ENCODE data around the gene SORBS2.

SORBS2 gene

GRCh38 chr4:185800266-185800945 is 11.6 kb downstream of the SORBS2 start:
- no peak for DNase-seq
- peaks cover 6% of the 10 kb centered on the region for H3K9me3 Mint-ChIP-seq
- no peak overlapping the region for H3K27ac Mint-ChIP-seq
- no peak for ATAC-seq
- H3K4me3 Mint-ChIP-seq = no peak overlapping the region
- no peaks in the 10 kb centered on the region for H3K36me3 Mint-ChIP-seq (ENCODE audit: low read depth)
- no peaks in the 10 kb centered on the region for H3K4me1 Mint-ChIP-seq
- peaks cover 1% of the 10 kb centered on the region for H3K27me3 Mint-ChIP-seq

GRCh38 chr4:185799442-185799841 is 12.6 kb downstream of the SORBS2 start:
- Mint-ChIP-seq H3K4me1 (no peaks in the 10 kb centered on the region), H3K4me3 (no peak overlapping the region), H3K27ac (no peak overlapping the region), H3K36me3 (ENCODE audit: low read depth) (no peaks in the 10 kb centered on the region), H3K27me3 (peaks cover 1% of the 10 kb centered on the region), H3K9me3 (peaks cover 6% of the 10 kb centered on the region)
- ATAC-seq = no peak
- DNase-seq = no peak

GRCh38 chr4:185797596-185798338 is 14.2 kb downstream of the SORBS2 start:
- Mint-ChIP-seq H3K36me3 (ENCODE audit: low read depth) (no peaks in the 10 kb centered on the region), H3K9me3 (peaks cover 6% of the 10 kb centered on the region), H3K27ac (no peak overlapping the region), H3K27me3 (peaks cover 1% of the 10 kb centered on the region), H3K4me1 (no peaks in the 10 kb centered on the region), H3K4me3 (no peak overlapping the region)
- DNase-seq = no peak
- no peak for ATAC-seq

- Mint-ChIP-seq H3K27ac (no peak overlapping the region), H3K4me3 (no peak overlapping the region), H3K4me1 (no peaks in the 10 kb centered on the region), H3K36me3 (ENCODE audit: low read depth) (no peaks in the 10 kb centered on the region), H3K9me3 (peaks cover 6% of the 10 kb centered on the region), H3K27me3 (peaks cover 1% of the 10 kb centered on the region)
- DNase-seq = no peak
- no peak for ATAC-seq
These were observed 15.0 kb downstream of the SORBS2 start for GRCh38 chr4:185797018-185797417.

GRCh38 chr4:185796176-185796575 is 15.8 kb downstream of the SORBS2 start:
- H3K36me3 Mint-ChIP-seq (ENCODE audit: low read depth) = no peaks in the 10 kb centered on the region
- H3K4me1 Mint-ChIP-seq = no peaks in the 10 kb centered on the region
- ATAC-seq (no peak), DNase-seq (no peak)
- no peak overlapping the region for H3K27ac Mint-ChIP-seq
- no peak overlapping the region for H3K4me3 Mint-ChIP-seq
- H3K27me3 Mint-ChIP-seq = peaks cover 1% of the 10 kb centered on the region
- H3K9me3 Mint-ChIP-seq = peaks cover 6% of the 10 kb centered on the region

GRCh38 chr4:185794637-185795036 is 17.4 kb downstream of the SORBS2 start:
- no peak overlapping the region for H3K27ac Mint-ChIP-seq
- no peaks in the 10 kb centered on the region for H3K4me1 Mint-ChIP-seq
- peaks cover 3% of the 10 kb centered on the region for H3K27me3 Mint-ChIP-seq
- no peak for DNase-seq
- no peak for ATAC-seq
- no peak overlapping the region for H3K4me3 Mint-ChIP-seq
- no peaks in the 10 kb centered on the region for H3K9me3 Mint-ChIP-seq
- no peaks in the 10 kb centered on the region for H3K36me3 Mint-ChIP-seq (ENCODE audit: low read depth)

- no peaks in the 10 kb centered on the region for H3K9me3 Mint-ChIP-seq
- no peaks in the 10 kb centered on the region for H3K4me1 Mint-ChIP-seq
- no peak for ATAC-seq
- H3K36me3 Mint-ChIP-seq (ENCODE audit: low read depth) = no peaks in the 10 kb centered on the region
- no peak for DNase-seq
- H3K4me3 Mint-ChIP-seq = no peak overlapping the region
- peaks cover 3% of the 10 kb centered on the region for H3K27me3 Mint-ChIP-seq
- H3K27ac Mint-ChIP-seq = no peak overlapping the region
These were observed 18.3 kb downstream of the SORBS2 start for GRCh38 chr4:185793716-185794115.

GRCh38 chr4:185793116-185793485 is 18.9 kb downstream of the SORBS2 start:
- H3K36me3 Mint-ChIP-seq (ENCODE audit: low read depth) = no peaks in the 10 kb centered on the region
- no peaks in the 10 kb centered on the region for H3K9me3 Mint-ChIP-seq
- H3K4me1 Mint-ChIP-seq = no peaks in the 10 kb centered on the region
- H3K27ac Mint-ChIP-seq = no peak overlapping the region
- ATAC-seq (no peak), DNase-seq (no peak)
- peaks cover 3% of the 10 kb centered on the region for H3K27me3 Mint-ChIP-seq
- H3K4me3 Mint-ChIP-seq = no peak overlapping the region

- H3K9me3 Mint-ChIP-seq = no peaks in the 10 kb centered on the region
- H3K27ac Mint-ChIP-seq = no peak overlapping the region
- H3K4me1 Mint-ChIP-seq = no peaks in the 10 kb centered on the region
- no peak for ATAC-seq
- H3K4me3 Mint-ChIP-seq = no peak overlapping the region
- peaks cover 2% of the 10 kb centered on the region for H3K27me3 Mint-ChIP-seq
- no peaks in the 10 kb centered on the region for H3K36me3 Mint-ChIP-seq (ENCODE audit: low read depth)
- DNase-seq = no peak
These were observed 19.4 kb downstream of the SORBS2 start for GRCh38 chr4:185792384-185793115.

- ATAC-seq (no peak), DNase-seq (no peak)
- Mint-ChIP-seq H3K4me1 (no peaks in the 10 kb centered on the region), H3K4me3 (no peak overlapping the region), H3K36me3 (ENCODE audit: low read depth) (no peaks in the 10 kb centered on the region), H3K9me3 (no peaks in the 10 kb centered on the region), H3K27me3 (peaks cover 2% of the 10 kb centered on the region), H3K27ac (no peak overlapping the region)
These were observed 23.9 kb downstream of the SORBS2 start for GRCh38 chr4:185787926-185788679.

GRCh38 chr4:185786422-185786821 is 25.6 kb downstream of the SORBS2 start:
- H3K4me3 Mint-ChIP-seq = no peak overlapping the region
- no peak for ATAC-seq
- no peaks in the 10 kb centered on the region for H3K4me1 Mint-ChIP-seq
- H3K27me3 Mint-ChIP-seq = peaks cover 2% of the 10 kb centered on the region
- H3K9me3 Mint-ChIP-seq = no peaks in the 10 kb centered on the region
- H3K27ac Mint-ChIP-seq = no peak overlapping the region
- DNase-seq = no peak
- H3K36me3 Mint-ChIP-seq (ENCODE audit: low read depth) = no peaks in the 10 kb centered on the region

- DNase-seq (no peak), ATAC-seq (no peak)
- no peak overlapping the region for H3K4me3 Mint-ChIP-seq
- no peaks in the 10 kb centered on the region for H3K36me3 Mint-ChIP-seq (ENCODE audit: low read depth)
- H3K27me3 Mint-ChIP-seq = no peaks in the 10 kb centered on the region
- H3K4me1 Mint-ChIP-seq = no peaks in the 10 kb centered on the region
- no peaks in the 10 kb centered on the region for H3K9me3 Mint-ChIP-seq
- H3K27ac Mint-ChIP-seq = no peak overlapping the region
These were observed 28.4 kb downstream of the SORBS2 start for GRCh38 chr4:185783574-185783973.

GRCh38 chr4:185782523-185782922 is 29.5 kb downstream of the SORBS2 start:
- H3K9me3 Mint-ChIP-seq = no peaks in the 10 kb centered on the region
- H3K27ac Mint-ChIP-seq = no peak overlapping the region
- ATAC-seq (no peak), DNase-seq (no peak)
- no peaks in the 10 kb centered on the region for H3K27me3 Mint-ChIP-seq
- no peaks in the 10 kb centered on the region for H3K36me3 Mint-ChIP-seq (ENCODE audit: low read depth)
- H3K4me1 Mint-ChIP-seq = no peaks in the 10 kb centered on the region
- H3K4me3 Mint-ChIP-seq = no peak overlapping the region

GRCh38 chr4:185781555-185782215 is 30.3 kb downstream of the SORBS2 start:
- Mint-ChIP-seq H3K27ac (no peak overlapping the region), H3K27me3 (no peaks in the 10 kb centered on the region), H3K4me3 (no peak overlapping the region), H3K36me3 (ENCODE audit: low read depth) (no peaks in the 10 kb centered on the region), H3K4me1 (no peaks in the 10 kb centered on the region), H3K9me3 (no peaks in the 10 kb centered on the region)
- no peak for ATAC-seq
- no peak for DNase-seq

All from activated naive CD8-positive, alpha-beta T cell treated with anti-CD3 and anti-CD28 coated beads, Interleukin-2, amount 50 U/mL, for 24 hours (primary cell).